ENCODE results near the gene APBA1.
A peak's percentile ranks its signal among the peaks of the same experiment; 100 is the strongest.

The APBA1 gene

DNA sequence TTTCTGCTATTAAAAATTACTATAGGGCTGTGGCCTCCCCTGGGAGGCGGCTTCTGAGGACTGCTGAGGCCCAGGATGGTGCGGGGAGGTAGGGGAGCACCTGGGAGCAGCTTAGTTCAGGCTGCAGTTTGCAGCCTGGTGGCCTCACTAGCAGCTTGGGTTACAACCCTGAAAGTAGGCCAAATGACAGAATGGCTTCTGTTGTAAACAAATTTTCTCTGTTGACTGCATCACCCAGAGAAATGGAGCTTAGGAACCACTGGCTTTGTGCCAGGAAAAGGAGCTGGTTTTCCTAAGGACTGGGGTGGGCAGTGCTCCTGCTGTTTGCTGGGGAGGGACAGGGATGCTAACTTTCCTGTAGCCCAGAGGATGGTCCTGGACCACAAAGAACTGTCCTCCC is 216.9 kb downstream of the APBA1 start:
- DNase-seq (ENCODE audit: low read depth), result no peak
- TF ChIP-seq, protein P1, sequence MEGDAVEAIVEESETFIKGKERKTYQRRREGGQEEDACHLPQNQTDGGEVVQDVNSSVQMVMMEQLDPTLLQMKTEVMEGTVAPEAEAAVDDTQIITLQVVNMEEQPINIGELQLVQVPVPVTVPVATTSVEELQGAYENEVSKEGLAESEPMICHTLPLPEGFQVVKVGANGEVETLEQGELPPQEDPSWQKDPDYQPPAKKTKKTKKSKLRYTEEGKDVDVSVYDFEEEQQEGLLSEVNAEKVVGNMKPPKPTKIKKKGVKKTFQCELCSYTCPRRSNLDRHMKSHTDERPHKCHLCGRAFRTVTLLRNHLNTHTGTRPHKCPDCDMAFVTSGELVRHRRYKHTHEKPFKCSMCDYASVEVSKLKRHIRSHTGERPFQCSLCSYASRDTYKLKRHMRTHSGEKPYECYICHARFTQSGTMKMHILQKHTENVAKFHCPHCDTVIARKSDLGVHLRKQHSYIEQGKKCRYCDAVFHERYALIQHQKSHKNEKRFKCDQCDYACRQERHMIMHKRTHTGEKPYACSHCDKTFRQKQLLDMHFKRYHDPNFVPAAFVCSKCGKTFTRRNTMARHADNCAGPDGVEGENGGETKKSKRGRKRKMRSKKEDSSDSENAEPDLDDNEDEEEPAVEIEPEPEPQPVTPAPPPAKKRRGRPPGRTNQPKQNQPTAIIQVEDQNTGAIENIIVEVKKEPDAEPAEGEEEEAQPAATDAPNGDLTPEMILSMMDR (conservative IDR thresholded peaks at IDR 0.05; ENCODE audit: low read length), result no peak
- H3K4me3 ChIP-seq (ENCODE audit: low read length), result no peak overlapping the region

DNA sequence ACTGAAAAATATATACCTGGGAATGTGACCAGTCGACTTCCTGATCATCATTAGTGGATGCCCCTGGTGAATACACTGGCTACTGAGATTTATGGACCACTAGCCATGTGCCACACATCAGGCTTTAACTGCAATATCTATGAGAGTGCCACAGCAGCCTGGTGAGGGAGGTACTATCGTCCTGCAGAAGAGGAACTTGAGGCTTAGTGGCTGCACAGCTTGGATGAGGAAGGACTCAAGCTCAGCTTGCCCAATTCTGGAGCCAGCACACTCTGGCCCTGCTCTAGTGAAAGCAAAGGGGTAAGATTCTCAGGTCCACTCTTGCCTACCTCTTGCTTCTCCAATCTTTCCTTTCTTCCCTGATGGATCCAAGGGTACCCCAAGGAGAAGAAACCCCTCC is 217.8 kb downstream of the APBA1 start:
- TF ChIP-seq, protein P1 (conservative IDR thresholded peaks at IDR 0.05; ENCODE audit: low read length), result no peak
- no peak overlapping the region for H3K4me3 ChIP-seq (ENCODE audit: low read length)
- no peak for DNase-seq (ENCODE audit: low read depth)

DNA sequence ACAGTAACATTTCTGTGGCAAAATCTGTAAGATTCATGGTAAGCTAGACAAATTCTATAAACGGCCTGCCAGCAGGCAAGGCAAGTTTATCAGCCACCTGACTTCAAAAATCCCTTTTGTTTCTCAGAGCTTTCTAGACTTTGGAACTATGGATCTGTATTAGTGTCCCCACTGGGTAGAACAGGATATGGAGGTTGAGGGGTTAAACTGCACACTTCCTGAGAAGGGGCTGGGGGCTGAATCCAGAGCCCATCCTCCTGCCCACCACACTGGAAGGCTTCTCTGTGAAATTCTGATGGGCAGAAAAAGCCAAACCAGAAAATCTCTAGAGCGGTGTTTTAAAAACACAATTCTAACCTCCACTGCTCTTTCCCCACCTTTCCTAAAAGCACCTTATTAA is 218.4 kb downstream of the APBA1 start:
- TF ChIP-seq, protein P1 (conservative IDR thresholded peaks at IDR 0.05; ENCODE audit: low read length), result no peak
- no peak overlapping the region for H3K4me3 ChIP-seq (ENCODE audit: low read length)
- DNase-seq (ENCODE audit: low read depth), result no peak

DNA sequence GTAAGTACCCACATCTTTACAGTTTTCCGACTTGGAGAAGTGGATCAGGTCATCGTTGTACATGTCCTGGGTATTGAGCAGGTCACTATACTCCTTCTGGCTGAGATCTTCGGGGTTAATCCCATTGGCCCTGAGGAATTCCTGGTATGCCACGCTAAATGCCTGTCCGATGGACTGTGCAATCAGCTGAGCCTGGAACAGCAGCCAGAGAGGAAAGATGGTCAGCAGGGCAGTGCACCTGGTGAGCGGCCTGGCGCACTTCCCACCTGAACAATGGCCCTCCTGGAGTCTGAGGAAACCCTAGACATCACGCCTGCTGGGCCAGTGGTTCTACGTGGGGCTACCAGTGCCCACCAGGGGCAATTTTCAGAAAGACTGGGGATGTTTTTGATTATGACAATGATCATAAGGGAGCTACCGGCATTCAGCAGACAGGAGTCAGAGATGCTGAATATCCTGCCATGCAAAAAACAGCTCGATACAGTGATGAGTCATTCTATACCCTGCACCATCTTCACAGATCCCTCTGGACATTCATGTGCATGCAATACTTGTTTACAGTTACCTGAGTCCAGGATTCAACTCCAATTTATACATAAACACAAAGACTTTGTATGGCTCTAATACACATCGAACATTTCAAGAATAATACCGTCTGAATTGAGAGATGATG is 219.9 kb downstream of the APBA1 start:
- DNase-seq (ENCODE audit: low read depth), result no peak
- TF ChIP-seq, protein P1 (conservative IDR thresholded peaks at IDR 0.05; ENCODE audit: low read length), result no peak
- no peak overlapping the region for H3K4me3 ChIP-seq (ENCODE audit: low read length)

DNA sequence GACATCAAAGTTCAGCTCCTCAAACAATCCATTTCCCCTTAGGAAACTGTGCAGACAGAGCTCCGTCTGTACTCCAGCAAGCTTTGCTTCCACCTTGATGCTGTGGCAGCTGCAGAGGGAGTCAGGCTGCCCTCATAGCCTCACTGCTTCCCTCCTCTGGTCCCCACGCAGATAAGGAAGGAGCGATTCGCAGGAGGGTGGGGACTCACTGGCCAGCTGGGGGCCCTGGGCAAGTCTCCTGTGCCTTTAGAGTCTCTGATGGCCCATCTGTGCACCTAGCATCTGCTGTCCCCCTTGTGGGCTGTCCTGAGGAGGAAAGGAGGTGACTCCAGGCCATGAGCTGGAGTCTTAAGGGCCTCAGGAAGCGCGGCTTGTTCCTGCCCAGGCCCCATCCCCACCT is 225.7 kb downstream of the APBA1 start:
- DNase-seq (ENCODE audit: low read depth), result no peak
- no peak overlapping the region for H3K4me3 ChIP-seq (ENCODE audit: low read length)
- TF ChIP-seq, protein P1 (conservative IDR thresholded peaks at IDR 0.05; ENCODE audit: low read length), result no peak

DNA sequence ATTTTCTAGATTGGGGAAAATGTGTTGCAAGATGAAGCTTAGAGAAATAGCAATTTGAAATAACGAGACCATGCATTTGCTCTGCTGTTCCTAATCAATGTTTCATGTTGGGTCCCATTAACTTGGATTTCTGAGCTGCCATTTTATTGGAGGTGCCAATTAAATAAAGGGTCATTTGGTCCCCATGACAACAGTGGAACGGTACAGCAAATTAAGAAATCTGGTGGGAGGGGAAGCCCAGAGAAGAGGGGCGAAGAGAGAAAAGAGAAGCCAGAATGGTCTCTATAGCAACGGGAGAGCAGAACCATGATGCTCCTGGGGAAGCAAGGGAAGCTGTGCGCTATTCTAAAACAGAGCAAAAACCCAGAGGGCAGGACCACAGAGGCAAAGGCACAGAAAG is 226.9 kb downstream of the APBA1 start:
- no peak for DNase-seq (ENCODE audit: low read depth)

DNA sequence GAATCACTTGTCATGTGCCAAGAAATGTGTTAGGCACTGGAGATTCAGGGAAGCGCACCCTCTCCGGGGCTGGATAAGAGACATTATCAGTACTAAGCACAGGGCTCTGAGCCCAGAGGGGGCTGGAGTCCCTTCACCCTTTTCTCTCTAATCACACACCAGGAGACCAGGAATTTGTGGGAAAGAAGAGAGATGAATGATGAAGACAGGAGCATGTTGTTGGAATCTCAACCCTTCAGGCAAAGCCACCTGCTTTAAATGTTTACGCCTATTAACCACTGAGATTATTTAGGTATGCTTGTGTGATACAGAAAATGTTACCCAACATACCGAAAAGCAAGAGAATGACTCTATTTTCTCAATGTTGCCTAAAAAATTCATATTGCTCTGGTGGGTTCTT is 227.4 kb downstream of the APBA1 start:
- TF ChIP-seq, protein P1 (conservative IDR thresholded peaks at IDR 0.05; ENCODE audit: low read length), result no peak
- DNase-seq (ENCODE audit: low read depth), result peak; percentile 19
- no peak overlapping the region for H3K4me3 ChIP-seq (ENCODE audit: low read length)

More for the DNA sequence above, 226.9 kb downstream of the APBA1 start:
- TF ChIP-seq, protein P1 (conservative IDR thresholded peaks at IDR 0.05; ENCODE audit: low read length), result no peak
- H3K4me3 ChIP-seq (ENCODE audit: low read length), result no peak overlapping the region

Measured in AG10803 (cell line).